ENCODE measurements around the gene THRAP3. TPM values are rescaled to one million over a fixed set of nuclear protein-coding genes. Genes with fewer than 3 reads are reported as not detected.

The THRAP3 gene
- total RNA-seq, 2 donors from 2014 or later, result 81.0 to 103 TPM

- H3K9me3 ChIP-seq, result no peaks in the 10 kb centered on the region
- no peaks in the 10 kb centered on the region for H3K27me3 ChIP-seq
- intact Hi-C loops (cut with DNase I), result no loop called here
- H3K9ac ChIP-seq (ENCODE audit: low read depth in 2 of 2, low read length in 2 of 2), result no peak overlapping the region
- TF ChIP-seq CTCF (IDR thresholded peaks at IDR 0.05), result peak; percentile 72
- H3K4me3 ChIP-seq, result no peak overlapping the region
- DNase-seq, result peak; percentile 60
- no peak overlapping the region for H3K27ac ChIP-seq
- no peaks in the 10 kb centered on the region for H3K4me1 ChIP-seq
- H3K36me3 ChIP-seq, result peaks cover 7% of the 10 kb centered on the region
These were observed 118.4 kb downstream of the THRAP3 start for GRCh38 chr1:36342426-36343185.

- no peak for TF ChIP-seq CTCF (IDR thresholded peaks at IDR 0.05)
- intact Hi-C loops (cut with DNase I), result no loop called here
- Histone ChIP-seq H3K27me3 (no peaks in the 10 kb centered on the region), H3K9me3 (no peaks in the 10 kb centered on the region), H3K4me1 (no peaks in the 10 kb centered on the region), H3K36me3 (peaks cover 17% of the 10 kb centered on the region), H3K4me3 (no peak overlapping the region), H3K27ac (no peak overlapping the region), H3K9ac (ENCODE audit: low read depth in 2 of 2, low read length in 2 of 2) (no peak overlapping the region)
- DNase-seq, result no peak
These were observed 119.6 kb downstream of the THRAP3 start for GRCh38 chr1:36343651-36344394.

GRCh38 chr1:36344395-36344680 lies 120.1 kb downstream of the THRAP3 start:
- no peak overlapping the region for H3K27ac ChIP-seq
- intact Hi-C loops (cut with DNase I), result no loop called here
- no peaks in the 10 kb centered on the region for H3K9me3 ChIP-seq
- DNase-seq, result no peak
- H3K27me3 ChIP-seq, result no peaks in the 10 kb centered on the region
- no peak overlapping the region for H3K9ac ChIP-seq (ENCODE audit: low read depth in 2 of 2, low read length in 2 of 2)
- no peaks in the 10 kb centered on the region for H3K4me1 ChIP-seq
- H3K4me3 ChIP-seq, result no peak overlapping the region
- TF ChIP-seq CTCF (IDR thresholded peaks at IDR 0.05), result no peak
- peaks cover 17% of the 10 kb centered on the region for H3K36me3 ChIP-seq

- H3K27me3 ChIP-seq, result no peaks in the 10 kb centered on the region
- no peak overlapping the region for H3K27ac ChIP-seq
- H3K9ac ChIP-seq (ENCODE audit: low read depth in 2 of 2, low read length in 2 of 2), result no peak overlapping the region
- H3K9me3 ChIP-seq, result no peaks in the 10 kb centered on the region
- intact Hi-C loops (cut with DNase I), result no loop called here
- no peak overlapping the region for H3K4me3 ChIP-seq
- no peak for DNase-seq
- no peak for TF ChIP-seq CTCF (IDR thresholded peaks at IDR 0.05)
- H3K36me3 ChIP-seq, result peaks cover 17% of the 10 kb centered on the region
- H3K4me1 ChIP-seq, result peaks cover 6% of the 10 kb centered on the region
These were observed 121.1 kb downstream of the THRAP3 start for GRCh38 chr1:36345353-36345752.

- Histone ChIP-seq H3K9ac (ENCODE audit: low read depth in 2 of 2, low read length in 2 of 2) (no peak overlapping the region), H3K4me1 (peaks cover 8% of the 10 kb centered on the region), H3K27me3 (no peaks in the 10 kb centered on the region), H3K9me3 (no peaks in the 10 kb centered on the region), H3K36me3 (peaks cover 17% of the 10 kb centered on the region), H3K27ac (no peak overlapping the region), H3K4me3 (no peak overlapping the region)
- no peak for TF ChIP-seq CTCF (IDR thresholded peaks at IDR 0.05)
- intact Hi-C loops (cut with DNase I), result no loop called here
- DNase-seq, result no peak
These were observed 122.6 kb downstream of the THRAP3 start for GRCh38 chr1:36346741-36347370.
